Panc1 (cell line): Measurements from ENCODE around the gene MAD1L1. TPM values are rescaled to one million over a fixed set of nuclear protein-coding genes. Genes with fewer than 3 reads are reported as not detected.
"Not testable (repeated sequence)": the region's sequence is repeated elsewhere in the genome, so short reads cannot be mapped to it uniquely, and the experiment has no call there.

Experiments
- ATAC-seq: fragments of 200-7000 bp; cut with Tn5 transposase; 2 replicates; pipeline ENCODE4 v1.9.1; 2020; ENCODE audit warnings: mild to moderate bottlenecking, moderate library complexity
- BruUV-seq: library from RNA; stranded (reverse); fragments of 400-500 nt; replicated peaks from 2 replicates; lab custom pipeline; 2021; lab: Mats Ljungman, UMichigan
- CTCF ChIA-PET: fragments of 300-600 bp; sonication (Branson Sonifier 250); formaldehyde crosslinking; loops from one replicate; lab custom pipeline; 2022; ENCODE audit warnings: antibody characterized with exemption; lab: Charles Lee
- POLR2A ChIA-PET: fragments of 300-600 bp; sonication (Branson Sonifier 250); formaldehyde crosslinking; loops from one replicate; lab custom pipeline; 2022; ENCODE audit warnings: antibody characterized with exemption; lab: Charles Lee
- DNase-seq: peaks from one replicate; pipeline ENCODE4 v3.0.0-alpha.2; 2010; ENCODE audit warnings: low read depth, low spot score
- H3K27ac ChIP-seq: 2 replicates; pipeline ENCODE4 v1.5.1; 2011; ENCODE audit warnings: mild to moderate bottlenecking, low read length, inconsistent platforms
- H3K27me3 ChIP-seq: fragments of 200-500 bp; sonication (Bioruptor generic); 2 replicates; pipeline ENCODE4 v1.6.0; 2014; ENCODE audit warnings: low read length, inconsistent platforms; ENCODE audit not compliant: control insufficient read depth, insufficient read depth
- H3K36me3 ChIP-seq: fragments of 200-500 bp; sonication (Bioruptor generic); 2 replicates; pipeline ENCODE4 v1.5.1; 2014; ENCODE audit warnings: inconsistent platforms, mild to moderate bottlenecking, low read length, moderate library complexity; ENCODE audit not compliant: control insufficient read depth, insufficient read depth
- H3K4me1 ChIP-seq: 2 replicates; pipeline ENCODE4 v1.5.1; 2011; ENCODE audit warnings: inconsistent platforms, mild to moderate bottlenecking, low read length, moderate library complexity; ENCODE audit not compliant: control insufficient read depth, insufficient read depth
- H3K4me3 ChIP-seq, 2 experiments: 2 replicates each; pipeline ENCODE4 v1.5.1; 2011 to 2012; ENCODE audit warnings: low read depth in 2 of 2, low read length in 2 of 2, mild to moderate bottlenecking in 2 of 2, inconsistent platforms in 1 of 2, moderate library complexity in 1 of 2
- H3K9me3 ChIP-seq: fragments of 200-500 bp; sonication (Bioruptor generic); 2 replicates; pipeline ENCODE4 v1.5.1; 2014; ENCODE audit warnings: low read depth, mild to moderate bottlenecking, inconsistent platforms, low read length, moderate library complexity; ENCODE audit not compliant: control insufficient read depth, insufficient read depth
- CTCF ChIP-seq: fragments of 450-650 bp; IDR thresholded peaks from 2 replicates; pipeline ENCODE4 v1.5.1; 2017; ENCODE audit warnings: mild to moderate bottlenecking
- POLR2AphosphoS5 ChIP-seq: IDR thresholded peaks from 2 replicates; pipeline ENCODE4 v1.6.1; 2012; ENCODE audit warnings: mild to moderate bottlenecking, low read depth, low read length, moderate library complexity
- REST ChIP-seq, 2 experiments: IDR thresholded peaks; 2 replicates each; pipeline ENCODE4 v1.6.1; 2011 to 2012; ENCODE audit warnings: low read depth in 2 of 2, control low read depth in 1 of 2, low read length in 1 of 2, mild to moderate bottlenecking in 1 of 2, moderate library complexity in 1 of 2; ENCODE audit not compliant: insufficient read depth in 1 of 2
- SIN3A ChIP-seq: IDR thresholded peaks from 2 replicates; pipeline ENCODE4 v1.6.1; 2012; ENCODE audit warnings: low read depth, mild to moderate bottlenecking, low read length, moderate library complexity, borderline replicate concordance; ENCODE audit not compliant: insufficient read depth
- TCF7L2 ChIP-seq: IDR thresholded peaks from 2 replicates; pipeline ENCODE4 v1.6.1; 2011; ENCODE audit warnings: mild to moderate bottlenecking, low read depth, low read length, inconsistent platforms
- in situ Hi-C: cut with HindIII; loops from 2 replicates; pipeline ENCODE4 v1.10.0; 2016; ENCODE audit warnings: low sequenced_read_pairs, low pct_unique_long_range_greater_than_20kb
- intact Hi-C: fragments of 100-400 bp; cut with micrococcal nuclease; formaldehyde crosslinking; loops from one replicate; pipeline ENCODE4 v1.10.0; 2022; ENCODE audit not compliant: unreplicated experiment
- total RNA-seq: library from RNA; stranded (reverse); gene quantifications from one replicate; pipeline ENCODE4 v1.2.1, GENCODE V29; 2021; ENCODE audit not compliant: unreplicated experiment

MAD1L1 gene
- total RNA-seq, 1 experiment from 2014 or later = 70.8 TPM

GRCh38 chr7:1977876-1978441, 254.8 kb downstream of the MAD1L1 start:
- intact Hi-C loops (no loop called here), in situ Hi-C loops (no loop called here)
- no peaks in the 10 kb centered on the region for H3K27me3 ChIP-seq
- no peaks in the 10 kb centered on the region for H3K9me3 ChIP-seq
- DNase-seq (no peak), ATAC-seq (no peak)
- CTCF ChIA-PET = no interaction called here
- H3K27ac ChIP-seq = no peak overlapping the region
- no TSS peak for BruUV-seq
- H3K4me1 ChIP-seq = no peaks in the 10 kb centered on the region
- POLR2A ChIA-PET = no interaction called here
- H3K4me3 ChIP-seq = no peak overlapping the region
- TF ChIP-seq CTCF (no peak), POLR2AphosphoS5 (no peak)
- H3K36me3 ChIP-seq = no peaks in the 10 kb centered on the region

GRCh38 chr7:1977059-1977875, 255.5 kb downstream of the MAD1L1 start:
- ChIA-PET POLR2A (interaction anchor here (0.6 kb wide), 1 partner anchor 10 kb away, joined by 3 read pairs; no protein-coding TSS in a partner anchor), CTCF (no interaction called here)
- in situ Hi-C loops (no loop called here), intact Hi-C loops (no loop called here)
- H3K36me3 ChIP-seq = no peaks in the 10 kb centered on the region
- H3K27me3 ChIP-seq = no peaks in the 10 kb centered on the region
- H3K9me3 ChIP-seq = no peaks in the 10 kb centered on the region
- no peak for DNase-seq
- TF ChIP-seq POLR2AphosphoS5 (no peak), SIN3A (no peak), REST (IDR thresholded peaks at IDR 0.05; ENCODE audit: insufficient read depth in 1 of 2, low read depth in 2 of 2, low read length in 1 of 2) (no peak), CTCF (no peak), TCF7L2 (no peak)
- no peak overlapping the region for H3K4me3 ChIP-seq
- no peak overlapping the region for H3K27ac ChIP-seq
- no TSS peak for BruUV-seq
- no peaks in the 10 kb centered on the region for H3K4me1 ChIP-seq
- ATAC-seq = no peak

GRCh38 chr7:1976521-1976920, 256.2 kb downstream of the MAD1L1 start:
- BruUV-seq, DNase-seq, H3K36me3 ChIP-seq, intact Hi-C loops, in situ Hi-C loops, H3K4me1 ChIP-seq, H3K9me3 ChIP-seq, ATAC-seq, H3K4me3 ChIP-seq, H3K27me3 ChIP-seq, H3K27ac ChIP-seq, CTCF ChIA-PET: not testable (repeated sequence)
- POLR2A ChIA-PET = interaction anchor here (0.6 to 1.2 kb wide), 2 partner anchors 10 to 22 kb away, joined by 3 to 4 read pairs; no protein-coding TSS in a partner anchor
